Activated CD8-positive, alpha-beta T cell treated with anti-CD3 and anti-CD28 coated beads for 36 hours (primary cell): ENCODE results near the gene BBLN. TPM values are rescaled to one million over a fixed set of nuclear protein-coding genes. Genes with fewer than 3 reads are reported as not detected.
A peak's percentile ranks its signal among the peaks of the same experiment; 100 is the strongest.

Experiments used
- ATAC-seq: fragments of 200-7000 bp; cut with Tn5 transposase; one replicate; pipeline ENCODE4 v1.10.0; 2021; ENCODE audit warnings: mild to moderate bottlenecking, moderate library complexity
- CTCF ChIA-PET: fragments of 350-600 bp; sonication (Branson Sonifier 250); formaldehyde crosslinking; loops from one replicate; lab custom pipeline; 2021; ENCODE audit warnings: antibody characterized with exemption; lab: Charles Lee
- POLR2A ChIA-PET: fragments of 350-600 bp; sonication (Branson Sonifier 250); formaldehyde crosslinking; loops from one replicate; lab custom pipeline; 2021; ENCODE audit warnings: antibody characterized with exemption; lab: Charles Lee
- DNase-seq: peaks from one replicate; pipeline ENCODE4 v3.0.0-alpha.2; 2020
- H3K27ac Mint-ChIP-seq: one replicate; pipeline ENCODE4 v1.8.0; 2021; ENCODE audit warnings: mild to moderate bottlenecking, mixed read lengths
- H3K27me3 Mint-ChIP-seq: one replicate; pipeline ENCODE4 v1.8.0; 2021; ENCODE audit warnings: mixed read lengths
- H3K36me3 Mint-ChIP-seq: one replicate; pipeline ENCODE4 v1.8.0; 2021; ENCODE audit warnings: low read depth, mixed read lengths
- H3K4me1 Mint-ChIP-seq: one replicate; pipeline ENCODE4 v1.8.0; 2021; ENCODE audit warnings: low read depth, mixed read lengths
- H3K4me3 Mint-ChIP-seq: one replicate; pipeline ENCODE4 v1.8.0; 2021; ENCODE audit warnings: mild to moderate bottlenecking, moderate library complexity, mixed read lengths
- H3K9me3 Mint-ChIP-seq: one replicate; pipeline ENCODE4 v1.8.0; 2021; ENCODE audit warnings: mixed read lengths
- CTCF ChIP-seq: fragments of 200-600 bp; IDR thresholded peaks from one replicate; pipeline ENCODE4 v1.8.0; 2022; ENCODE audit warnings: antibody characterized with exemption, mild to moderate bottlenecking
- intact Hi-C: fragments of 100-400 bp; cut with micrococcal nuclease; formaldehyde crosslinking; loops from one replicate; pipeline ENCODE4 v1.10.0; 2022
- total RNA-seq, 2 experiments: library from RNA; stranded (reverse); gene quantifications; one replicate each; pipeline ENCODE4 v1.2.3, GENCODE V29; 2021

BBLN gene
- total RNA-seq, 2 experiments from 2014 or later, result 127 to 132 TPM

GRCh38 chr9:128149951-128150593 lies 10.0 kb upstream of the BBLN start:
- Mint-ChIP-seq H3K27ac (no peak overlapping the region), H3K27me3 (no peaks in the 10 kb centered on the region), H3K9me3 (no peaks in the 10 kb centered on the region), H3K4me3 (no peak overlapping the region), H3K36me3 (no peaks in the 10 kb centered on the region), H3K4me1 (no peaks in the 10 kb centered on the region)
- intact Hi-C loops, result no loop called here
- ATAC-seq (no peak), DNase-seq (no peak)
- no peak for TF ChIP-seq CTCF
- ChIA-PET CTCF (interaction anchor here (0.7 kb wide), 2 partner anchors 9 to 10 kb away, joined by 3 read pairs; no protein-coding TSS in a partner anchor), POLR2A (interaction anchor here (1.4 kb wide), 1 partner anchor 10 kb away, joined by 3 read pairs; the partner anchor contains the start of gene BBLN)

DNA sequence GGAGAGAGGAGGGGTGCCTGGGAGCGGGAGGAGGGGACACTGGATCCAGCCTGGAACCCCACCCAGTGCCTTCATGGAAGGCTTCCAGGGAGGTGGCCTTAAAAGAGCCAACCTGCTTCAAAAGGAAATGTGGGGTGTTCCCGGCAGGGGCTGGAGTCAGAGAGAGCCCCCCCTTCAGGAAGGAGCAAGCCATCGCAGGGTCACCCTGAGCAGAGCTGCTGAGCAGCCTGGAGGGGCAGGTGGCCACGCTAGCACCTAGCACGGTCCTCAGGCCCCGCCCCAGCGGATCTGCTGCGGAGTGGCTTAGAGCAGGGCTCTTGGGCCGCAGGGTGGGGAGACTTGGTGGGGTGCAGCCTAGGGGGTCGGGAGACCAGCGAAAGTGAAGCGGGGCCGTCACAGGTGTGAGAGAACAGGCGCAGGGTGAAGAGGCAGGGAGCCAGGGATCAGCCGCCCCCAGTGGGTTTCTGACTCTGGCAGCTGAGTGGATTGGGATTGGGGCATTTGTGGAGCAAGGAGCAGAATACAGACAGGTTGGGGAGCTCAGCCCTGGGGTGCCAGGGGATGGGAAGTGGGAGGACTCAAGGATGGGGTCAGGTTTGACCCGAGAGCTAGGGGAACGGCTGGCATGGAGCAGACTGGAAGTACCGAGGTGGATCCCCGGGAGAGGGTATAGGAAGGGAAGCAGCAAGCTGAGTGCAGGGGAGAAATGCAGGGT lies 9.3 kb upstream of the BBLN start:
- Mint-ChIP-seq H3K4me3 (no peak overlapping the region), H3K27ac (no peak overlapping the region), H3K36me3 (no peaks in the 10 kb centered on the region), H3K27me3 (no peaks in the 10 kb centered on the region), H3K9me3 (no peaks in the 10 kb centered on the region), H3K4me1 (no peaks in the 10 kb centered on the region)
- DNase-seq, result peak; percentile 25
- peak; percentile 89 for ATAC-seq
- TF ChIP-seq CTCF, result peak; percentile 45
- intact Hi-C loops, result no loop called here
- ChIA-PET POLR2A (interaction anchor here (1.4 kb wide), 1 partner anchor 9 kb away, joined by 3 read pairs; the partner anchor contains the start of gene BBLN), CTCF (interaction anchor here (0.6 to 1.1 kb wide), 3 partner anchors 9 to 39 kb away, joined by 3 read pairs; partner anchors contain the start of gene BBLN)

DNA sequence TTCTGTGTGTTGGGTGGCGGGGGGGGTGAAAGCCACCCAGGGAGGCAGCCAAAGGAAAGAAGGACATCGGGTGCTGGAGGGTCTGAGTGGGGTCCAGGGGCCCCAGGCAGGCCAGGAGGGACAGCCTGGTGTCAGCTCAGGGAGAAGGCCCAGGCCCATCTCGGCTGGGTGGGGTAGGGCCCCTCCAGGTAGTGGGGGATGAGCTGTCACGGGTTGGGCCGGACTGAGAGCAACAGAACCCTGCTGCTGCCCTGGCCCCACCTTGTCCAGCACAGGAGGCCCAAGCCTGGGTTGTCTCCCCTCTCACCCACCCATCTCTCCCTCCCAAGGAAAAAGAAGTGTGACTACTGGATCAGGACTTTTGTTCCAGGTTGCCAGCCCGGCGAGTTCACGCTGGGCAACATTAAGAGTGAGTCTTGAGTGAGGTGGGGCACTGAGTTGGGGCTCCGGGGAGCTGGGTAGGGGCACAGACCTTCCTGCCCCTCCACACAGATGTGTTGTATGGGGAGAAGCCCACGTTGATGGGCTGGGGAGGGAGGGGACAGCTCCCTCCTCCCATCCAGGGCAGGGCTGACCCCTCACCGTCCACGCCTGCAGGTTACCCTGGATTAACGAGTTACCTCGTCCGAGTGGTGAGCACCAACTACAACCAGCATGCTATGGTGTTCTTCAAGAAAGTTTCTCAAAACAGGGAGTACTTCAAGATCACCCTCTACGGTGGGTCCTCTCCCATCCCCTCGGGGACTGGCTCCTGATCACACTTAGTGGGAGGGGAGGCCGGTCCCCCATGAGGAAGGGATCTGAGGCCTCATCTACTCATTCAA lies 8.5 kb upstream of the BBLN start:
- no peak for TF ChIP-seq CTCF
- CTCF ChIA-PET, result interaction anchor here (0.9 to 1.1 kb wide), 2 partner anchors 23 to 38 kb away, joined by 3 read pairs; no protein-coding TSS in a partner anchor
- ATAC-seq (no peak), DNase-seq (no peak)
- no peaks in the 10 kb centered on the region for H3K4me1 Mint-ChIP-seq
- H3K9me3 Mint-ChIP-seq, result no peaks in the 10 kb centered on the region
- intact Hi-C loops, result no loop called here
- no peaks in the 10 kb centered on the region for H3K36me3 Mint-ChIP-seq
- POLR2A ChIA-PET, result no interaction called here
- H3K27ac Mint-ChIP-seq, result no peak overlapping the region
- H3K4me3 Mint-ChIP-seq, result no peak overlapping the region
- no peaks in the 10 kb centered on the region for H3K27me3 Mint-ChIP-seq

DNA sequence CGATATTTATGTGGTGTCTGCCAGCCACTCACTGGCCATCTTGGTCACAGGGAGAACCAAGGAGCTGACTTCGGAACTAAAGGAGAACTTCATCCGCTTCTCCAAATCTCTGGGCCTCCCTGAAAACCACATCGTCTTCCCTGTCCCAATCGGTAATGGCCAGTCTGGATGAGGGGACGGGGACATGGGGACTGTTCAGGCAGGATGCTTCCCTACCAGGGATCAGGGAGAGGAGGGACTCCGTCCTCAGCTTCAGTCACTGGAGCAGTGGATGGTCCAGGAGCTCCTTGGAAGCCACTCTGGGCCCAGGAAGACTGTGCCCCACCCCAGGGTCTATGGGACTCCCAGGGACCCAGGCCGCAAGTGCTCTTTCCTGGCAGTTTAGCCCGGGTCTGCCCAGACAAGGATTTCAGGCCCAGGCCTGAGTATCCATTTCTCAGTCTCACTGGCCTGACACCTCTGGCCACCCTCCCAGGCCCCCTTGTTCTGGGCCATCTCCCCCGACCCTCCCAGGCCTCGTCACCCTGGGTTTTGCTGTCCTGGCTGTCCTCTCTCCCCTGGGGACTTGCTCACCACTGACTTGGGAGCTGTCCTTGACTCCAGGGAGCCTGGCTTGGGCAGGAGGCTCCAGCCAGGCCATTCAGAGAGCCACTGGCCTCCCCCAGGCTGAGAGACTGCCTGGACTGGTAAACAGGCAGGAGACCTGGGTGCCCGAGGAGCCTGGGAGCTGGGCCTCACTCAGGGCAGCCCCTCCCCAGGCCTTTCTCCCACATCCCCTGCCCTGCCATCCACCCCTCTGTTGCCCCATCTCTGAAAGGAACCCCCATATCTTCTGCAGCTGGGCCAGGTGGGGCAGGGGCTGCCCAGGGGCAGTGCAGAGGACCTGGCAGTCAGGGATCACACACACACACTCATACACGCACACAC lies 7.7 kb upstream of the BBLN start:
- ChIA-PET POLR2A (no interaction called here), CTCF (no interaction called here)
- DNase-seq, result no peak
- intact Hi-C loops, result no loop called here
- Mint-ChIP-seq H3K36me3 (no peaks in the 10 kb centered on the region), H3K27me3 (no peaks in the 10 kb centered on the region), H3K4me3 (no peak overlapping the region), H3K27ac (no peak overlapping the region), H3K4me1 (no peaks in the 10 kb centered on the region), H3K9me3 (no peaks in the 10 kb centered on the region)
- TF ChIP-seq CTCF, result no peak
- ATAC-seq, result no peak
